HG03342 (cell line): ENCODE data around the gene PDGFB.

Experiments
- ATAC-seq: cut with Tn5 transposase; IDR thresholded peaks from one replicate; pipeline ENCODE4 v1.9.1; 2021; ENCODE audit warnings: mild to moderate bottlenecking, moderate library complexity; ENCODE audit not compliant: unreplicated experiment

Gene PDGFB

DNA sequence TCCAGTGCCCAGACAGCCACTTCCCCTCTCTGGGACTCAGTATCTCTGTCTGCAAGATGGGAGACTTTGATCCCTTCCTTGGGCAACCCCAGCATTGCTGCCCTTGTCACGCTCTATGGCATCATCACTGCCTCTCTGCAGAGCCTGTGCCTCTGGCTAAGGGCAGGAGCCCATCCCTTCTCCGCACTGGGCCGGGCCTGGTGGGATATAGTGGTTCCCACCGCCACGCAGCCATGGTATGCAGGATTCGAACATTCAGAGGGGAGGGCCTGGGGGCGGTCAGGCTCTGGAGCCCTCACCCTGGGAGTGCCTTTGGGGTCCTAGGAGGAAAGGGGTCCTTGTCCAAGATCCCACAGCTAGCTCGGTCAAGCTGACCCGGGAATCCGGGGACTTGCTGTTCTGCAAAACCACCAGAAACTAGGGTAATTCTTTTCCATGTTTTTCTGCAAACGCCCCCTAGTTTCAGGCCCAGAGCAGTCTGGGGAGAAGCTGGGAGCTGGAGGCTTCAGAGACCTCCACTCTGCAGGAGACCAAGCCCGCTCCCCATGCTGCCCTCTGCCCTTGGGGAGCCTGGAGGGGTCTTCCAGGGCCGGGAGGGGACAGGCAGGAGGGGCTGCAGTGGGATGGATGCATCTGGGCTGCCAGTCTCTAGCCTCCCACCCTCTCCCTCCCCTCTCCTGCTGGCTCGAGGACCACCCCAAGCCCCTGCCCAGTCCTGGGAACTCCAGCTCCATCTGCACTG, 67.9 kb downstream of the PDGFB start:
- no peak for ATAC-seq

DNA sequence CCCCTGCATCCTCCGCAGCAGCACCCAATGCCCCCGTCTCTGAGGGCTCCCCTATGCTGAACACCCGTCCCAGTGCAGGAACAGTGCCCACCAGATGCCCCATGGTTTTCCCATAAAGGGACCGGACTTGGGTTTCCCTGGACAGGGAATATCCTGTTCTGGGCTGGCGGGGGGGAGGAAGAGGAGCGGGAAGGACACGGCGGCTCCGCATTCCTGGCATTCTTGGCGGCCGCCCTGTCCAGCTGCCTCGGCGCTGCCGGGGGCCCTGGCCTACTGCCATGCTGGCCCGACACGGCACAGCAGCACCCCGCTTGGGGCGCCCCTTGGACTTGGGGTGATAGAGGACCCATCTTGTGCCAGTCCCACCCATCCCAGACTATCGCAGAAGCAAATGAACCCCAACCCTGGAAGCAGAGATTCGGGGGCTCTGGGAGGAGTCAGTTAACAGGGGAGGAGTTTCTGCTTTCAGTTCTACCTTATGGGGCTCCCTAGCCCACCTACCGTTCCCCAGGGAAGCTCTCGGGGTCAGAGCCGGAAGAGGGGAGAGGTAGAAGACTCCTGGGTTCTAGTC, 68.6 kb downstream of the PDGFB start:
- ATAC-seq, result no peak

DNA sequence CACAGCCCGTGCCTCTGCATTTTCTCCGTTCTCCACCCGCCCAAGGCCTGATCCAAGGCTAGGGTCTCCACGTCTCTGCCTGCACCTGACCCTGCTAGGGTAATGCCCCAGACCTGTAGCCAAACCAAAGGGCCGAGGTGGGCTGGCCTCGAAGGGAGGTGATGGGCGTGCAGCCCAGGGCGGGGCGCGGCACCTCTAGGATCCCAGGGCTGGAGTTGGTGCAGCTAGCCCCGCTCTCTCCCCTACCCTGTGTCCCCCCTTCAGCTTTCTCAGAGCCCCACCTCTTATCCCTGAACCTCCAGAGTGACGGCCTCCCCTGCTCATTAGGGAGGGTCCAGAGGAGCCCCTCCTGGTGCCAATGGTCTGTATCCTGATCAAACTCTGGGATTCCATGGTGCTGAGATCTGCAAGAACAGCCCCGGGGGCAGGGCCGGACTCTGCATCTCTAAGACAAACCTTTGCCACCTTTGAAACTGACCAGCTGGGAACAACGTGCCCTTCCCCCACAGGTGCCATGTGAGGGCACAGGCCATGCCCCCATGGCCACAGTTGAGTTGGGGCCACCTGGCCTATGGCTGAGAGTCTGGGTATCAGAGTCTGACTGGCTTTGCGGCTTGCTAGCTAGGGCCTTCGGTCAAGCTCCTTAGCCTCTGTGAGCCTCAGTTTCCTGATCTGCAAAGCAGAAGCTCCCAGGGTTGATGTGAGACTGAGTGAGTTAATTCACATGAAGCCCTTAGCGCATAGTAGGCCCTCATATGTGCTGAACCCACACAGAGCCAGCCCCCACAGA, 69.2 kb downstream of the PDGFB start:
- no peak for ATAC-seq

DNA sequence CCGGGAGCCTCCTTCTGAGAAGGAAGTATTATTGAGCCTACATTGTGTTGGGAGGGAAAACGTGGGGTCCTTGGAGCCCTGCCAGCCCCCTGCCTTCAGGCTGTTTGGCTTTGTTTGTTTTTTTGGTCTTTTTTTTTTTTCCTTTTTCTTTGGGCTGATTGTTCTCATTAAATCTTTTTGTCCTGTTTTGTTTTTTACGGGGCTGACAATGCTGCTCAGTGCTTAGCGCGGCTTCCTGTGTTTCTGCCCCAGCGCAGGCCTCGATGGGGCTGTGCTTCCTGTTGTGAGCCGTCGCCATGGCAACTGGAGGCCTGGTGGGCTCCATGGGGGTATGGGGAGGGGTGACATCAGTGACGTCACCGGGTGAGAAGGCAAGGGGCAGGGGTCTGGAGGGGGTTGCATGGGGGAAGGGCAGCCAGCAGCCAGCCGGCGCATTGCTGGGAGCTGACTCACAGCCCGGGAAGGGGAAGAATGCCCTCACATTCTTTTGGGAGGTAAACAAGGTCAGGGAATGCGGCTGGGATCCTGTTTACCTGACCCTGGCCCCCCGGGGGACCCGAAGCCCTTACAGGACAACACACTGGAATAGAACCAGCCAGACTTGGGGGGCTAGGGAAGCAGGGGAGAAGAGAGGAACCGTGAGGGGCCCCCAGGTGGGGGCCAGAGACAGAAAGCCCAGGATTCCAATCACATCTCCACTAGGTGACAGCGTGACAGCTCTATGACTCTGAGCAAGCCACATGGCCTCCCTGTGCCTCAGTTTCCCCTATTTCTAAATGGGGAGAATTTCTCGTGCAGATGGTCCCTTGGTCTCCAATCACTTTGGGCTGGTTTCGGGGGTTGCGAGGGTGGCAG, 70.1 kb downstream of the PDGFB start:
- ATAC-seq, result no peak

DNA sequence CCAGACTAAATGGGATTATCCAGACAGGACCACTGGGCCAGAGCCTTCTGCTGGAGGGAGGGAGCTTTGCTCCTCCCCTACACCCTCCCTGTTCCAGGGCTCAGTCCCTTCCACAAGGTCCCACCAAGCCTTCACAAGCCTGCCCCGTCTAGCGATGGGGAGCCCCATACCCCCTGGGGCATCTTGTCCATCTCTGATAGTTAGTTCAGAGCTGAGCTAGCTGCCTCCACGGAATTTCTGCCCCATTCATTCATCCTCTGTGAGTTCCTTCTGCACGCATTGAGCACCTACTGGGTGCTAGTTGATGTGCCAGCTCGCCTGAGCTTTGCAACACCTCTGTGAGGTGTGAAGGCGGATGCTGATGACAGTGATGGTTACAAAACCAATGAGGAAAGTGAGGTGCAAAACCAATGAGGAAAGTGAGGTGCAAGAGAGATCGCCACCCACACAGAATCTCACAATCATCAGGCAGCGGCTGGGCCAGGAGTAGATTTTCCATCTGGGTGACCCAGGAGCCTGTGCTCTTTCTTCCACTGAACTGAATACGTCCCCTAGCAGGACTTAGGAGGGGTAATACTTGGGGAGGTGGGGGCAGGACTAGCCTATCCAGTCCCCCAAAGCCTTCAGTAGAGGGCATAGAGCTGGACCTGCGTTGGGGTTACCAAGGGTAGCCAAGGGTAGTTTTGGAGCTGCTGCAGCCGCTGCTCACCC, 70.8 kb downstream of the PDGFB start:
- no peak for ATAC-seq
